GM12892 (cell line): ENCODE results near the gene SGCG.
"Not testable (repeated sequence)": the region's sequence is repeated elsewhere in the genome, so short reads cannot be mapped to it uniquely, and the experiment has no call there.

Experiments
- DNase-seq: peaks from one replicate; pipeline ENCODE4 v3.0.0; 2011; ENCODE audit not compliant: insufficient read length
- FAIRE-seq: peaks from 2 replicates; lab custom pipeline; 2011; peaks lifted over from hg19 to GRCh38; lab: Jason Lieb, UNC
- POLR2A ChIP-seq: IDR thresholded peaks from 2 replicates; pipeline ENCODE4 v1.6.1; 2011; ENCODE audit warnings: low read depth, low read length, control low read depth
- POLR2AphosphoS5 ChIP-seq: IDR thresholded peaks from 2 replicates; pipeline ENCODE4 v1.6.1; 2011; ENCODE audit warnings: low read depth, low read length, control low read depth
- TAF1 ChIP-seq: IDR thresholded peaks from 2 replicates; pipeline ENCODE4 v1.6.1; 2011; ENCODE audit warnings: low read depth, mild to moderate bottlenecking, control low read depth, low read length, borderline replicate concordance

SGCG gene

DNA sequence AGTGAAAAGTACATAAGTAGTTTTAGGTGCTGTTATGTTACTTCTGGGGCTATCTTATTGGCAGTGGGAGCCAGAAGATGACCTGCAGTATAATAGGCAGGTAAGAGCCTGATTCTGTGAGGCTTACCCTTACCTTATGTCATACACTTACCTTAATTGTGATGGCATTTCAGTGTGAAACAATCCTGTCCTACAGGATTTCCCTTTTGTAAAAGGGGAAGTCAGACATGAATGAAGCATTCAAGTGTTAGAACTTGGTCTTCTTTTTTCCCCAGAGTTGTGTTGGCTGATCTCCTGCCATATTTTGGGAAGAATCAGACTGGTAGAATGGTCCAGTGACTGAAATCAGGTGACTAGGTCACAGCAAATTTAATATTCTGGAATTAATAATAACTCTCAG lies 55.2 kb downstream of the SGCG start:
- FAIRE-seq (no peak), DNase-seq (no peak)
- TF ChIP-seq TAF1 (no peak), POLR2A (no peak), POLR2AphosphoS5 (no peak)

DNA sequence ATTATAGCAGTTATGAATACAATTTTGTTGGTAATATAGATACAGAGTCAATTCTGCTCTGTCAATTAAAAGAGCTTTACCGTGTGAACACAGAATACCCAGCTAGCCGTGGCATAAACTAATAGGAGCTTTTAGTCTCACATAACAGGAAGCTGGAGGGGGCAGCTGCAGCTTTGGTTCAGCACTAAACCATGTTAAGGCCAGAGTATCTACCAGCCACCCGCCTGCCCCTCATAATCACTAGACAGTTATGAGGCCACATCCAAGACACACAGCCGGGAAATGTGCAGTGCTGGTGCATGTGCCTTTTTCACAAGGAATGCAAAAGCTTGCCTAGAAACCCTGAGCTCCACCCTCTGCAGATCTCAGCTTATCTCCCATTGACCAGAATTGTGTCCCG lies 62.3 kb downstream of the SGCG start:
- no peak for FAIRE-seq
- no peak for DNase-seq
- TF ChIP-seq TAF1 (no peak), POLR2AphosphoS5 (no peak), POLR2A (no peak)

DNA sequence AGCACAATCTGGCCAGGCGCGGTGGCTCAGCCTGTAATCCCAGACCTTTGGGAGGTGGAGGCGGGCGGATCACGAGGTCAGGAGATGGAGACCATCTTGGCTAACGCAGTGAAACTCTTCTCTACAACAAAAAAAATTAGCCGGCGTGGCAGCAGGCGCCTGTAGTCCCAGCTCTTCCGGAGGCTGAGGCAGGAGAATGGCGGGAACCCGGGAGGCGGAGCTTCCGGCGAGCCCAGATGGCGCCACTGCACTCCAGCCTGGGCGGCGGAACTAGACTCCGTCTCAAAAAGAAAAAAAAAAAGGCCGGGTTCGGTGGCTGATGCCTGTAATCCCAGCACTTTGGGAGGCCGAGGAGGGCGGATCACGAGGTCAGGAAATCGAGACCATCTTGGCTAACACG lies 67.6 kb downstream of the SGCG start:
- not testable (repeated sequence) for DNase-seq, FAIRE-seq

DNA sequence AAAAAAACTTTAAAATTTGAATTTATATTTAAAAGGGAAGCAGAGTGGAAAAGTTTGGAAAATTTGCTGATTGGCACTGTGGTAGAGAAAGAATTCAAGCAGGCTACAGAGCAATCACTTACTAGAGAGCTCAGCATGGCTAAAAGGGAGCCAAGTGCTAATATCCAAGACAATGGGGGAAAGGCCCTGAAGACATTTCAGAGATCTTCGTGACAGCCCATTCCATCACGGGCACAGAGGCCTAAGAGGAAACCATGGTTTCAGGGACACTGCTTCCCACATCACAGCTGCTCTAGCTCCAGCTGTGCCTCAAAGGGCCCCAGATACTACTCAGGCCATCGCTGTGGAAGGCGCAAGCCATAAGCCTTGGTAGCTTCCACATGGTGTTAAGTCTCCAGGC lies 73.7 kb downstream of the SGCG start:
- DNase-seq: no peak
- no peak for TF ChIP-seq POLR2A
- no peak for TF ChIP-seq POLR2AphosphoS5
- no peak for TF ChIP-seq TAF1
- no peak for FAIRE-seq

DNA sequence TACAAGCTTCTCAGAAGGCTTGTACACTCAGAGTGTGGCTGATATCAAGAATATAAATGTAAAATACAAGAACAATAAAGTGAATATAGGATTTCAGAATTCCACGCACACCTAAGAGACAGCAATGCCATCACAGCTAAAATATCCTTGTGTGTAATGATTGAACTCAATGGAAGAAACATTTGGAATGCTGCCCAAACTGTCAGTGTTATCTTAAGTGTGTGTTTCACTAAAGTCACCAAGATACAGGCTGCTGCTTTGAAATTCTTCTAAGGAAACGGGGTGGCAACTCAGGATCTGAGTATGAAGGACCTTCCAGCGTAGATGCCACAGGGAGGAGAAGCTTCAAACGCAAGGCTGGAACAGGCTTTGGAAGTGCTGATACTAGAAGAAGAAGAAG lies 86.8 kb downstream of the SGCG start:
- DNase-seq (no peak), FAIRE-seq (no peak)
- TF ChIP-seq POLR2A (no peak), POLR2AphosphoS5 (no peak), TAF1 (no peak)

DNA sequence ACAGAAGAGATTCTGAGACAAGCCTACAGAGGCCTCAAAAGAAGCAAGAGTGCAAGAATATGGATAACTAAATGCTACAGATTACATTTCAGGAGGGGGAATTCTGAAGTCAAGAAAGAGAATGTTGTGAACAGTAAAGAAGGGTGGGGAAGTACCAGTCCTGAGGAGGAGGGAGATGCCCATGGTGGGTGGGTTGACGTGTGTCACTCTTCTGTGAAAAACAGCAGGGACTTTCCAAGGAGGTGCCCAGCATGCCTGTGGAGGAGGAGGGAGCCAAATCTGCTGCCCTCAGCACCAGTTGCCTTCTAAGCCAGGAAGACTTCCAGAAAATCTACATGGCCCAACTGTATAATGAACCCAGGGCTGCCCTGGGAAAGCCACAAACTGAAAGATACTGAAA lies 87.7 kb downstream of the SGCG start:
- FAIRE-seq: peak; percentile 50
- no peak for TF ChIP-seq POLR2A
- no peak for TF ChIP-seq TAF1
- TF ChIP-seq POLR2AphosphoS5: no peak
- DNase-seq: no peak

DNA sequence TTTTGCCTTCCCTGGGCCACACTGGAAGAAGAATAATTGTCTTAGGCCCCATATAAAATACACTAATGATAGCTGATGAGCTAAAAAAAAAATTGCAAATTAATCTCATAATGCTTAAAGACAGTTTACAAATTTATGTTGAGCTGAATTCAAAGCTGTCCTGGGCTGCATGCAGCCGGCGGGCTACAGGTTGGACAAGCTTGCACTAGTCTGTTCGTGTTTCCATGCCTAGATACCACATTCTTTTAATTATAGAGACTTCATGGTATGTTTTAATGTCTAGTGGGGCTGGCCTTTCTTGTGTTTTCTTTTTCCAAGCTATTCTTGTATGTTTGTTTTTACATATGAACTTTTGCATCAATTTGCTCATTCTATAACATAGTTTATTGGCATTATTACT lies 90.6 kb downstream of the SGCG start:
- DNase-seq: no peak
- no peak for FAIRE-seq
- TF ChIP-seq POLR2AphosphoS5: no peak
- TF ChIP-seq POLR2A: no peak
- no peak for TF ChIP-seq TAF1

DNA sequence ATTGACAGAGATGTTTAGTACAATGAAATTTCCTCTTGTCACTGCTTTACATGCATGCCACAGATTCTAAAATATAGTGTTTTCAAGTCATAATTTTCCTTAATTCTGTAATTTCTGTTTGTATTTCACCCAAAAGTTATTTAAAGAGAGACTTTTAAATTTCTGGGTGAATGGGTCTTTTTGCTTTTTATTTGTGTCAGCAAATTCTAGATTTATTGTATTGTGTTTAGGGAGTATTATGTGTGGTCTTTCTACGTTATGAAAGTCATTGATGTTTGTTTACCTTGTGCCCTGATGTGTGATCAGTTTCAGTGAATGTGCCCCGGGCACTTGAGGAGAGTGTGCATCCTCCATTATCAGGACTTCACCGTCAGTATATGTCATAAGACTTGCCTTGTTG lies 92.7 kb downstream of the SGCG start:
- TF ChIP-seq POLR2AphosphoS5 (no peak), POLR2A (no peak), TAF1 (no peak)
- no peak for FAIRE-seq
- DNase-seq: no peak

DNA sequence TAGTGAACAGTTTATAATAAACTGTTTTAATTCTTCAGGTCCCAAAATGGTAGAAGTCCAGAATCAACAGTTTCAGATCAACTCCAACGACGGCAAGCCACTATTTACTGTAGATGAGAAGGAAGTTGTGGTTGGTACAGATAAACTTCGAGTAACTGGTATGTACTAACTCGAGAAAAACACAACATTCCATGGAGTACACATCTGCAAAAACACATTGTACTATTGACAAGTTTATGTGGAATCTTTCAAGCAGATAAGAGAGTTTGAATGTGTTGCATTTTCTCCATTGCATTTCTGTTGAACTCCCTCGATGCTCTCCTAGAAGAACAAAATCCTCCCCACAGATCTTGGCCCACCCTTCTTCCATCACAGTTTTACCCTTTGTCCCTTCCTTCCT lies 98.5 kb downstream of the SGCG start:
- TF ChIP-seq POLR2AphosphoS5 (no peak), POLR2A (no peak), TAF1 (no peak)
- DNase-seq: no peak
- no peak for FAIRE-seq

DNA sequence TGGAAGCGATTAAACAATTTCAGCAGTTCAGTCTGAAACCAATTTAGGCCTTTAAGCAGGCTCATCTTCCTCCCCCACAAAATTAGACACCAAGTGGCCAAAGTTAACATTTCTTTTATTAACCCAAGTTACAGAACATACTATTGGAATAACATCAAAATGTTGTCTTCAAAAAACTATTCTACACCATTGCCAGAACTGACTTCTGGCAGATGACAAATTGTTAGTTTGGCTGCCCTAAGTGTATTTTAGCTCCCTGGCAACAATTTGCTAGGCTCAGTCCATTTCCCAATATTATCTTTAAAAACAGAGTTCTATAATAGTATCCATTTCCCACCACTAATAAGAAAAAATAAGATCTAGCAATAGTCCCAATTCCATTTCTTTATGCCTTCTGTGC lies 107.8 kb downstream of the SGCG start:
- TF ChIP-seq POLR2AphosphoS5 (no peak), POLR2A (no peak), TAF1 (no peak)
- DNase-seq: no peak
- no peak for FAIRE-seq

DNA sequence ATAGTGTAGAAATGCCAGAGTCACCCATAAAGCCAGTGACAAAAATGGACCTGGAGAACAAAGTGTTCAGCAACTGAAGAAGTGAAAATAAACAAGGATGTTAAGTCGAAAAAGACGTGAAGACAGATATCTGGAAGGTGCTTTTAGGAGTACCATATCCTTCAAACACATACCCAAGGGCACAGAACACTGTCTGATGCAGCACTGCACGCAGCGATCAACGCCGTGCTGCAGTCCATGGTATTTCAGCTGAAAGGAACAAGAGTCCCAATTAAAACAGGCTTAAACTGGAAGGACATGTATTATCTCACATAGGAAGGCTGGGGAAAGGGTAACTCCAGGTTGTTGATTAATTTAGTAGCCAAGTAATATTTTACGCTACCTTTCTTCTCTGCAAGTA lies 108.2 kb downstream of the SGCG start:
- no peak for TF ChIP-seq POLR2A
- TF ChIP-seq POLR2AphosphoS5: no peak
- no peak for TF ChIP-seq TAF1
- no peak for FAIRE-seq

DNA sequence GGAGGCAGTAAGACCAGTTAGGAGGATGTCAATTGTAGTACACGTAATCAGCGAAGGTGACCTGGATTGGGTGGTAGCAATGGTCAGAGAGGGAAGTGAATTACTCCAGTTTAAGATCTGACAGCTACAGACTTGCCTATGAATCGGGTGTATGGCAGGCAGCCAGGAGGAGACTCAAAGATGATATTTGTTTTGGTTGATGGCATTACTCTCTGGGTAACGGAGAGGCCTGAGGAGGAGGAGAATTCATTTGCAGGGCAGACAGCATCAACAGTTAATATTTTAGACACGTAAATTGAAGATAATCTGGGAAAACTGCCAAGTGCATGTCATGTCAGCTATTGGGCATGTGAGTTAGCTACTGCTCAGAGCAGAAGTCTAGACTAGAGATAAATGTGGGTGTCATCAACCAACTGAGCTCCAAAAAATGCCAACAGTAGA lies 109.2 kb downstream of the SGCG start:
- TF ChIP-seq TAF1: no peak
- TF ChIP-seq POLR2AphosphoS5: no peak
- no peak for TF ChIP-seq POLR2A
- DNase-seq (no peak), FAIRE-seq (no peak)

More for the DNA sequence above, 108.2 kb downstream of the SGCG start:
- DNase-seq: no peak

DNA sequence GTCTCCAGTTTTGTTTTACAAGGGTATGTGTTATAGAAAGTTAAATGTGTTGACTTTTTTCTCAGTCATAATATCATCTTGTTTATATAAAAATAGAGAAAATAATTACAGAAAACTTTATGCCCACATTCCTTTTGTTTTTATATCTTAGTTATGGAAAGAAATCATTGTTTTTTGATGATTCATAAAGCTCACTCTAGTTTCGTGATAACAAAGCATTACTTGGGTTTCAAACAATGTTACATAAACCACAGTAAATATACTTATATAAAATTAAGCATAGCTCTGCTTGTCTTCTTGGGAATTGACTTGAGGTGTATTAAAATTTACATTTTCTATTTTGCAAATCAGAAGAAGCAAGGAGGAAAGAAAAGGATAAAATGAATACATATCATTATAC lies 111.8 kb downstream of the SGCG start:
- no peak for TF ChIP-seq TAF1
- TF ChIP-seq POLR2AphosphoS5: no peak
- TF ChIP-seq POLR2A: no peak
- DNase-seq (no peak), FAIRE-seq (no peak)

DNA sequence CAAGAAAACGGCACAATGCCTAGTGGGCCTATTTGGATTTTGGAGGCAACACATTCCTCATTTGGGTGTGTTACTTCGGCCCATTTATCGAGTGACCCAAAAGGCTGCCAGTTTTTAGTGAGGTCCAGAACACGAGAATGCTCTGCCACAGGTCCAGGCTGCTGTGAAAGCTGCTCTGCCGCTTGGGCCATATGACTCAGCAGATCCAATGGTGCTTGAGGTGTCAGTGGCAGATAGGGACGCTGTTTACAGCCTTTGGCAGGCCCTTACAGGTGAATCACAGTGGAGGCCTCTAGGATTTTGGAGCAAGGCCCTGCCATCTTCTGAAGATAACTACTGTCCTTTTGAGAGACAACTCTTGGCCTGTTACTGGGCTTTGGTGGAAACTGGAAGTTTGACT lies 134.1 kb downstream of the SGCG start:
- FAIRE-seq: not testable (repeated sequence)

More for the DNA sequence above, 134.1 kb downstream of the SGCG start:
- not testable (repeated sequence) for DNase-seq
